Mammary epithelial cell (primary cell): ENCODE data around the gene PDGFRA.

Experiments
- CTCF ChIP-seq, 2 donors: IDR thresholded peaks in 1 of 2; conservative IDR thresholded peaks in 1 of 2; 2 replicates each; pipeline ENCODE4 v1.5.1; 2011 to 2012; ENCODE audit warnings: inconsistent platforms in 2 of 2, low read length in 2 of 2, mild to moderate bottlenecking in 2 of 2, control low read depth in 1 of 2, low read depth in 1 of 2; ENCODE audit not compliant: insufficient read depth in 1 of 2; ENCODE audit errors: extremely low read depth in 1 of 2
- EZH2 ChIP-seq: IDR thresholded peaks from 2 replicates; pipeline ENCODE4 v1.6.1; 2012; ENCODE audit warnings: low read length, inconsistent platforms, borderline replicate concordance

GRCh38 chr4:54233697-54234496 lies 4.8 kb downstream of the PDGFRA start:
- TF ChIP-seq CTCF (conservative IDR thresholded peaks at IDR 0.05 in 1 of 2, IDR thresholded peaks at IDR 0.05 in 1 of 2; ENCODE audit: extremely low read depth in 1 of 2, insufficient read depth in 1 of 2, low read depth in 1 of 2, low read length in 2 of 2) (peak; percentile 89 to 90), EZH2 (no peak)
